ENCODE measurements around the gene EFHC2.

GRCh38 chrX:44305921-44306320 lies 37.6 kb downstream of the EFHC2 start:
- TF ChIP-seq, protein P1, sequence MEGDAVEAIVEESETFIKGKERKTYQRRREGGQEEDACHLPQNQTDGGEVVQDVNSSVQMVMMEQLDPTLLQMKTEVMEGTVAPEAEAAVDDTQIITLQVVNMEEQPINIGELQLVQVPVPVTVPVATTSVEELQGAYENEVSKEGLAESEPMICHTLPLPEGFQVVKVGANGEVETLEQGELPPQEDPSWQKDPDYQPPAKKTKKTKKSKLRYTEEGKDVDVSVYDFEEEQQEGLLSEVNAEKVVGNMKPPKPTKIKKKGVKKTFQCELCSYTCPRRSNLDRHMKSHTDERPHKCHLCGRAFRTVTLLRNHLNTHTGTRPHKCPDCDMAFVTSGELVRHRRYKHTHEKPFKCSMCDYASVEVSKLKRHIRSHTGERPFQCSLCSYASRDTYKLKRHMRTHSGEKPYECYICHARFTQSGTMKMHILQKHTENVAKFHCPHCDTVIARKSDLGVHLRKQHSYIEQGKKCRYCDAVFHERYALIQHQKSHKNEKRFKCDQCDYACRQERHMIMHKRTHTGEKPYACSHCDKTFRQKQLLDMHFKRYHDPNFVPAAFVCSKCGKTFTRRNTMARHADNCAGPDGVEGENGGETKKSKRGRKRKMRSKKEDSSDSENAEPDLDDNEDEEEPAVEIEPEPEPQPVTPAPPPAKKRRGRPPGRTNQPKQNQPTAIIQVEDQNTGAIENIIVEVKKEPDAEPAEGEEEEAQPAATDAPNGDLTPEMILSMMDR (IDR thresholded peaks at IDR 0.05) = no peak
- TF ChIP-seq POLR2A (IDR thresholded peaks at IDR 0.05) = no peak
